OCI-LY1 (cell line): ENCODE results near the gene SYT1.

Experiments used
- CTCF ChIP-seq: fragments of 200-600 bp; sonication (generic), shearing (Covaris generic); IDR thresholded peaks from 2 replicates; pipeline ENCODE4 v1.5.1; 2017; ENCODE audit warnings: mild to moderate bottlenecking, antibody characterized with exemption, low read length, moderate library complexity, mixed read lengths
- EZH2 ChIP-seq: fragments of 200-600 bp; sonication (generic), shearing (Covaris generic); IDR thresholded peaks from 2 replicates; pipeline ENCODE4 v1.8.0; 2017; ENCODE audit warnings: borderline replicate concordance, mixed run types, mild to moderate bottlenecking, antibody characterized with exemption, low read length, moderate library complexity, mixed read lengths

GRCh38 chr12:79008591-79008990 lies 144.0 kb downstream of the SYT1 start:
- TF ChIP-seq CTCF = no peak
- TF ChIP-seq EZH2 = no peak
